Pons (tissue), 1 donor: Measurements from ENCODE around the gene ZNF296.

ENCODE experiments used
- DNase-seq: peaks from one replicate; pipeline ENCODE4 v3.0.0-alpha.2; 2016; ENCODE audit warnings: low spot score

The ZNF296 gene

DNA sequence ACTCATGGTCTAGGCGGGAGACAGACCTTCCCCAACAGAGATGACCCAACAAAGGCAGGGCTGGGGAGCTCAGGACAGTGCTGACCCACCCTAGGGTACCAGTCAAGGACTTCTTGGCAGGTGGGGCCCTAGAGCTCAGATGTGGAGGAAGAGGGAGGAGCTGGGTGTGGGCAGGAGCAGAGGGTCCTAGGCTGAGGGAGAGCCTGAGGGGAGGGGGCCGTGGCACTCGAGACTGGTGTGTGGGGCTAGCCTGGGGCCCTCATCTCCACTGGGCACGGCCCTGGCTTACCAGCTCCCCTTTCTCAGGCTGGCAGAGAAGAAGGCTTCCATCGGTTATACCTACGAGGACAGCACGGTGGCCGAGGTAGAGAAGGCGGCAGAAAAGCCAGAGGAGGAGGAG, 18.8 kb downstream of the ZNF296 start:
- DNase-seq = no peak

GRCh38 chr19:45056831-45057230, 19.4 kb downstream of the ZNF296 start:
- DNase-seq = no peak

GRCh38 chr19:45051929-45052579, 24.2 kb downstream of the ZNF296 start:
- no peak for DNase-seq

GRCh38 chr19:45050036-45050435, 26.2 kb downstream of the ZNF296 start:
- no peak for DNase-seq

- peak; percentile 48 for DNase-seq
Measured at GRCh38 chr19:45049073-45049736, 27.1 kb downstream of the ZNF296 start.

DNA sequence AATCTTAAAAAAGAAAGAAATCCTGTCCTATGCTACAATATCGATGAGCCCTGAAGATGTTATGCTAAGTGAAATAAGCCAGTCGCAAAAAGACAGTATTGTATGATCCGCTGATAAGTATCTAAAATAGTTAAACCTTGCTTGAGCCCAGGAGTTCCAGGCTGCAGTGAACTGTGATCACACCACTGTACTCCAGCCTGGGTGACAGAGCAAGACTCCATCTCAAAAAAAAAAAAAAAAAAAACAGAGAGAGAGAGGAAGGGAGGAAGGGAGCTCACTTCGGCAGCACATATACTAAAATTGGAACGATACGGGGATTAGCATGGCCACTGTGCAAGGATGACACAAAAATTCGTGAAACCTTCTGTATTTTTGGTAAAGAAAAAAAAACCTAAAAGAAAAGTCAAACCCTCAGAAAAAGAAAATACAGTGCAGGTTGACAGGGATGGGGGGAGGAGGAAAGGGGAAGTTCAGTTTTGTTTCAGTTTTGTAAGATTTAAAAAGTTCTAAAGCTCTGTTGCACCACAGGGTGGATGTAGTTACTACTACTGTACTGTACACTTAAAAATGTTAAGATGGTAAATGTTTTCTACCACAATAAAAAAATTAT, 29.0 kb downstream of the ZNF296 start:
- DNase-seq = peak; percentile 22

DNA sequence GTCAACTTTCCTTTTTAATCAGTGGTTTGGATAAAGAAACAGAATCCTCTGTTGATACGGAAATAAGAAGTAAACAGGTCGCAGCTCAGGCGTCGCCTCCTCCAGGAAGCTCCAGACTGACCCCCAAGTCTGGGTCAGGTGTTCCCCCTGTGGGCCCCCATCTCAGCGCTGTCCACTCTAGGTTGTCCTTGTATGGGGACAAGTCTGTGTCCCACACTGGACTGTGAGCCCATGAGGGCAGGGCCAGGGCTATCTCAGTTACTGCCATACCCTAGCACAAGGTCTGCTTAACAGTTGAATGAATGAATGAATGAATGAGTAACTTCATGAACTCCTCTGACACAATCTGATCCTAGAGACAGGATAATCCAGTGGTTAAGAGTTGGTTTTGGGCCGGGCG, 29.9 kb downstream of the ZNF296 start:
- DNase-seq = no peak

- peak; percentile 99 for DNase-seq
Measured at GRCh38 chr19:45045671-45046353, 30.5 kb downstream of the ZNF296 start.

GRCh38 chr19:45041125-45041524, 35.2 kb downstream of the ZNF296 start:
- no peak for DNase-seq

DNA sequence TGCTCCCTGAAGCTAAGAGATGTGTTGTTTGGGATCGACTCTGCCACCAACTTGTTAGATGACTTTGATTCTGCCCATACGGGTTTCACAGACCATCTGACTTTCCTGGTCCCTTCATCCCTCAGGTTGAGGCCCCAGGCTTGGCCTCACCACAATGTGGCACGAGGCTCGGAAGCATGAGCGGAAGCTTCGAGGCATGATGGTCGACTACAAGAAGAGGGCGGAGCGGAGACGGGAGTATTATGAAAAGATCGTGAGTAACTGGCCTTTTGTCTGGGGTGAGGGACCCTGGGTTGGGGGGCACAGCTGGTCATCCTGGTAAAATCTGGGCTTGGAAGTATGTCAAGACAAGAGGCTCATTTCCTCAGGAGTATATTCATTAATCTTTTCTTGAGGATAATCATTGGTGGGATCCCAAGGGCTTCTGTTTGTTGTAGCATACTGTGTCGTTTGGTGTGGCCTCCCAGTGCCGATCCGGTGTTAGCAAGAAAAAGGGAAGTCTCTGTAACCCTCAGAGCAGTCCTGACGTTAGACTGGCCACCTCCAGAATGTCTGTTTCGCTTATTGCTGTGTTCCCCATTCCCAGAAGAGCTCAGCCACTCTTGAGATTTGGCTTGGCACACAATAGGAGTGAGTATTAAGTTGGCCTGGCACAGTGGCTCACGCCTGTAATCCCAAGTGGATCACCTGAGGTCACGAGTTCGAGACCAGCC, 36.1 kb downstream of the ZNF296 start:
- DNase-seq = peak; percentile 46

DNA sequence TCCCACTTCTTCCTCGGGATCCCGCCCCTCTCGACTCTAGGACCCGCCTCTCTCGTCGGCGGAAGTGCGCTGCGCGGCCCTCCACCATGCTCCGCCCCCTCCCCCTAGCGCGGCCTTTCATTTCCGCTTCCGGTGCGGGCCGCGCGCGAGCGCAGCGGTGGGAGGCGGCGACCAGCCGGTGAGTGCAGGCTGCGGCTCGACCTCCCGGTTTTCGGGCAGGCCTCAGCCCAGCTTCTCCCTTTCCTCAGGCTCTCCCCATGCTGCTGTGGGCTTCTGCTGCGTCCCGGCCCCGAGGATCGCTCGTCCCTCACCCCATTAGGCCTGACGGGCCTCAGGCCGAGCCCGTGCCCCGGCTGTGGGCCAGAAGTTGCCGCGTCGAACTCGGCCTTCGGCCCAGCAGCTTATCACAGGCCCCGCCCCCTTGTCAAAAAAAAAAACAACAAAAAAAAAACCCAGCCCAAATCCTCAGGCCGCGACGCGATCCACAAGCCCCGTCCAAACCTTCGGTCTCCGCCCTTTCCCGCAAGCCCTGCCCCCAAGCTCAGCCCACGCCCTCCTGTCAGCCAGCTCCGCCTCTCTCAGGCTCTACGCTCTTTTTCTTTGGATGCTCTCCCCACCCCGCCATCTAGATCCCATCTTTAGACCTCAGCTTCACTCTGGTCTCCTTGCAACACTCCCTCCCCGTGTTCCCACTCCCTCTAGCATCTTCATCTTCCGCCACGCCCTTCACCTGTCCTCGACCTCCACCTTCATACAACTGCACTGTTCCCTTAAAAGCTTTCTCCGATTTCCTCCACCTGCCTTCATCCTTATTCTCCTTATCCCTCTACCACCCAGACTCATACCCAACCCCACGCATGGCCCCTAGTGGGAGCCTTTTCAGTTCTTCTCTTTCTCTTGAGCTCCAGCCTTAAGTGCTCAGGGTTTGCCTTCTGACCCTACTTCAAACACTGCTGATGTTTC, 37.1 kb downstream of the ZNF296 start, which contains the start of gene CLASRP:
TSS of gene CLASRP (plus strand) at position 115 of the 963 bp plus-strand sequence. CDS start 1,168 bp downstream, outside the sequence.
- peak; percentile 90 for DNase-seq

GRCh38 chr19:45037393-45038169, 38.7 kb downstream of the ZNF296 start:
- DNase-seq = no peak

- no peak for DNase-seq
Measured at GRCh38 chr19:45035755-45036154, 40.5 kb downstream of the ZNF296 start.

DNA sequence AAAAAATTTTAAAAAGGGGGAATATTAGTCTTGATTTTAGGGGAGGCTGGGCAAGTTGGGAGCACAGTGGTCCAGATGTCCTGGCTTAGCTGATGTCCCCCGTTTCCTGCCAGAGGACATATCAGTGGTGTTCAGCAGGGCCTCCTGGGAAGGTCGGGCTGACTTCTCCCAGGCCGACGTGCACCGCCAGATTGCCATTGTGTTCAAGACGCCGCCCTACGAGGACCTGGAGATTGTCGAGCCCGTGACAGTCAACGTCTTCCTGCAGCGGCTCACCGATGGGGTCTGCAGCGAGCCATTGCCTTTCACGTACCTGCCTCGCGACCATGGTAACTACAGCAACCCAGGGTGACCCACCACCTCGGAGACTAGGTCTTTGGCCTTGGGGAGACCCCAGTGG, 43.9 kb downstream of the ZNF296 start:
- DNase-seq = no peak

DNA sequence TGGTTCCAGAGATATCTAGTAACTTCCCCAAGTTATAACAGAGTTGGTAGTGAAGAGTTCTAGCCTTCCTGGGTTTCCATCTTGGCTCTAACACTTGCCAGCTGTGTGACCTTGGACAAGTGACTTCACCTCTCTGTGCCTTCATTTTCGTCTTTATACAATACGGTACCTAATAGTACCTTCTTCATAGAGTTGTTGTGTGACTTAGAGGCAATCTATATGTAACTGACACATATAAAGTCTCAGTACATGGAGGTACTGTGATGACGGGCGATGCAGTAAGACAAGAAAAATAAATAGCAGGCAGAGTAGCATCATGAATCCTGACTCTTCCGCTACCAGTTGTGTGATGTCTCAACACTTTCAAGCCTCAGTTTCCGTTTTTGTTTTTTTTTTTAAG, 45.5 kb downstream of the ZNF296 start:
- DNase-seq = no peak

- no peak for DNase-seq
Measured at GRCh38 chr19:45027371-45027770, 48.9 kb downstream of the ZNF296 start.

- DNase-seq = no peak
Measured at GRCh38 chr19:45025264-45025663, 51.0 kb downstream of the ZNF296 start.

DNA sequence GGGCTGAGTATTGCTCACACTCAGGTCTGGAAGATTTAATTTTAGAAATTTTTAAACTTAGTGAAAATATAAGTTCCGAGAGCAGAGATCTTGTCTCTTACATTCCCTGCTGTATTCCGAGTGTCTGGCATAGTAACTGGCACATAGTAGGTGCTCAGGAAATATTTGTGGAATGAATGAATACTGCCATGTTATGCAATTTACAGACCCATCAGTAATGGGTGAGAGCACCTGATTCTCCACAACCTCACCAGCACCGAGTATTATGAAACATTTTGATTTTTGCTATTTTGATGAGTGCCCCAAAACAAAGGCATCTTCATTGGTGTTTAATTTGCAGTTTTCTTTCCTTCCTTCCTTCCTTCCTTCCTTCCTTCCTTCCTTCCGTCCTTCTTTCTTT, 53.2 kb downstream of the ZNF296 start:
- no peak for DNase-seq

DNA sequence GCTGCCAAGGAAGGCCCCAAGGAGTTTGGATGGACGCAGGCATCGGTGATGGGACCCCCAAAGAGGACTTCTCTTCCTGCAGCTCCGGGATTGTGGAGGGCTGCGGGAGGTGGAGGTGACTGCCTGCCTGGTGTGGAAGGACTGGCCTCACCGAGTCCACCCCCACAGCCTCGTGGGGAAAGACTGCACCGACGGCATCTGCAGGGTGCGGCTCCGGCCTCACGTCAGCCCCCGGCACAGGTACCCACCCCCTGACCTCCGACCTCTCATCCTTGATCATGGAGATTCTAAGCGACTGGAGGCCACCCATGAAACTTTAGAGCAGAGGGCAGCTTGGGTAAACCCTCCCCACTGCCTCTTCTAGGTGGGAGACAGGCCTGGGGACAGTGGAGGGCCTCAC, 54.3 kb downstream of the ZNF296 start:
- no peak for DNase-seq
